MG63 (cell line): ENCODE data around the gene DGUOK. TPM values are rescaled to one million over a fixed set of nuclear protein-coding genes. Genes with fewer than 3 reads are reported as not detected.
"Not testable (repeated sequence)": the region's sequence is repeated elsewhere in the genome, so short reads cannot be mapped to it uniquely, and the experiment has no call there.

Experiments used
- DNase-seq: peaks from one replicate; pipeline ENCODE4 v3.0.0-alpha.2; 2020
- H3K27me3 ChIP-seq: fragments of 250-450 bp; sonication (Bioruptor Pico); 2 replicates; pipeline ENCODE4 v1.5.1; 2020; ENCODE audit warnings: mild to moderate bottlenecking, moderate library complexity
- H3K36me3 ChIP-seq: fragments of 250-450 bp; sonication (Bioruptor Pico); 2 replicates; pipeline ENCODE4 v1.5.1; 2020; ENCODE audit warnings: mild to moderate bottlenecking, moderate library complexity
- H3K4me3 ChIP-seq: fragments of 250-450 bp; sonication (Bioruptor Pico); 2 replicates; pipeline ENCODE4 v1.5.1; 2020; ENCODE audit warnings: mild to moderate bottlenecking, moderate library complexity
- H3K9me3 ChIP-seq: fragments of 250-450 bp; sonication (Bioruptor Pico); 2 replicates; pipeline ENCODE4 v1.5.1; 2020; ENCODE audit warnings: mild to moderate bottlenecking, moderate library complexity
- total RNA-seq: library from RNA; depleted of rRNA; stranded (reverse); fragments of >200 nt; shearing (Covaris generic); gene quantifications from 2 replicates; pipeline ENCODE4 v1.2.3, GENCODE V29; 2014; ENCODE audit warnings: low replicate concordance

Gene DGUOK
- total RNA-seq, 1 experiment from 2014 or later, result 51.8 TPM

GRCh38 chr2:73896362-73897239, 30.1 kb upstream of the DGUOK start:
- Histone ChIP-seq H3K9me3 (no peaks in the 10 kb centered on the region), H3K36me3 (no peaks in the 10 kb centered on the region), H3K27me3 (no peaks in the 10 kb centered on the region), H3K4me3 (no peak overlapping the region)
- no peak for DNase-seq

GRCh38 chr2:73897240-73897583, 29.5 kb upstream of the DGUOK start:
- H3K27me3 ChIP-seq, result no peaks in the 10 kb centered on the region
- no peaks in the 10 kb centered on the region for H3K9me3 ChIP-seq
- H3K4me3 ChIP-seq, result no peak overlapping the region
- no peaks in the 10 kb centered on the region for H3K36me3 ChIP-seq
- no peak for DNase-seq

GRCh38 chr2:73897934-73898333, 28.7 kb upstream of the DGUOK start:
- no peaks in the 10 kb centered on the region for H3K27me3 ChIP-seq
- DNase-seq, result no peak
- H3K4me3 ChIP-seq, result no peak overlapping the region
- no peaks in the 10 kb centered on the region for H3K36me3 ChIP-seq
- H3K9me3 ChIP-seq, result no peaks in the 10 kb centered on the region

DNA sequence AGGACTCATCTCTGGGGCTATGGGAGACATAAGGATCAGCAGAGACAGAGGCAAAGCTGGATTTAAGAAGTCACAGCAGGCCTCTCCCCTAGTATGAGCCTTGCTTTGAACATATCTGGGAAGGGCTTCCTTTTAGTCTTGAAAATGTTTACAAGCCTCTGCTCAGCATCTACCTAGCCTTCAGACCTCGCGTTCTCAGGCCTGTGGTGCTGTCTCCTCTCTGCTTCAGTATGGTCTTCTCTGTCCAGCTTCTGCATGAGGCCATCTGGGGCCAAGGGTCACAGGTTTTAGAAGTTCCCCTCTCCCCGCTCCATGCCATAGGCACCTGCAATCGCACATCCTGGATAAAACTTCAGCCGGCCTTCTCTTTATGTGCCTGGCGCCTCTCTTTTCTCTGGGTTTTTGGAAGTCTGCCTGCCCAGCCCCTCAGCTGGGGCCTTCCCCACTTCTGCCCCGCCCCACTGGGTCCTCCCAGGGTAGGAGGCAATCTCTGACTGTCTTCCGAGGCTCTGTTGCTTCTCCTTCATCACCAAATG, 26.8 kb upstream of the DGUOK start:
- Histone ChIP-seq H3K36me3 (no peaks in the 10 kb centered on the region), H3K4me3 (no peak overlapping the region), H3K27me3 (no peaks in the 10 kb centered on the region), H3K9me3 (no peaks in the 10 kb centered on the region)
- no peak for DNase-seq

DNA sequence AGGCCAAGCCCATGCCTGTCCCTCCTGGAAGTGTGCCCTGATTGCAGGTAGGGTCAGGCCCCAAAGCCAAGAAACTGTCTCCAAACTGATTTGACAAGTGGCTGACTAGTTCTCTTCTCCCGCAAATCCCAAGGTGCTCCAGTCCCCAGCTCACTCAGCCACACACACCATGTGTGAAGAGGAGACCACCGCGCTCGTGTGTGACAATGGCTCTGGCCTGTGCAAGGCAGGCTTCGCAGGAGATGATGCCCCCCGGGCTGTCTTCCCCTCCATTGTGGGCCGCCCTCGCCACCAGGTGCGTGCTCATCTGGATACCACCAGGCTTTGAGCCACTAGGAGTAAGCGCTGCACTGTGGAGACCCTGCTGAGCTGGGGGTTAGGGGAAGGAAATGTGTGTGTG, 25.5 kb upstream of the DGUOK start:
- no peak for DNase-seq

GRCh38 chr2:73902284-73902683, 24.4 kb upstream of the DGUOK start:
- Histone ChIP-seq H3K27me3 (no peaks in the 10 kb centered on the region), H3K9me3 (no peaks in the 10 kb centered on the region), H3K4me3 (no peak overlapping the region), H3K36me3 (no peaks in the 10 kb centered on the region)
- DNase-seq, result no peak

More for the DNA sequence above, 25.5 kb upstream of the DGUOK start:
- Histone ChIP-seq H3K9me3 (no peaks in the 10 kb centered on the region), H3K36me3 (no peaks in the 10 kb centered on the region), H3K4me3 (no peak overlapping the region), H3K27me3 (no peaks in the 10 kb centered on the region)

GRCh38 chr2:73903313-73903712, 23.4 kb upstream of the DGUOK start:
- Histone ChIP-seq H3K4me3 (no peak overlapping the region), H3K27me3 (no peaks in the 10 kb centered on the region), H3K9me3 (no peaks in the 10 kb centered on the region), H3K36me3 (no peaks in the 10 kb centered on the region)
- no peak for DNase-seq

DNA sequence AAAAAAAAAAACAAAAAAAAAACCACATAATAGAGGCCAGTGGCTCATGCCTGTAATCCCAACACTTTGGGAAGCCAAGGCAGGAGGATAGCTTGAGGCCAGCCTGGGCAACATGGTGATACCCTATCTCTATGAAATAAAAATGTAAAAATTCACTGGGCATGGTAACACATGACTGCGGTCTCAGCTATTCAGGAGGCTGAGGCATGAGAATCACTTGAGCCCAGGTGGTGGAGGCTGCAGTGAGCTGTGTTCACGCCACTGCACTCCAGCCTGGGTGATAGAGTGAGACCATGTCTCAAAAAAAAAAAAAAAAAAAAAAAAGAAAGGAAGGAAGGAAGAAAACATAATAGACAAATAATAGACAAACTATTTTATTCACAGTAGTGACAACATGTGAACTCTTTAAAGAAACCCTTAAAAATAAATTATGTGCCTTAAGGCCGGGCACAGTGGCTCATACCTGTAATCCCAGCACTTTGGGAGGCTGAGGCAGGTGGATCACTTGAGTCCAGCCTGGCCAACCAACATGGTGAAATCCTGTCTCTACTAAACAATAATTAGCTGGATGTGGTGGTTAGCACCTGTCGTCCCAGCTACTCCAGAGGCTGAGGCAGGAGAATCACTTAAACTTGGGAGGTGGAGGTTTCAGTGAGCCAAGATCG, 22.6 kb upstream of the DGUOK start:
- H3K27me3 ChIP-seq, H3K9me3 ChIP-seq, H3K36me3 ChIP-seq, DNase-seq, H3K4me3 ChIP-seq: not testable (repeated sequence)

DNA sequence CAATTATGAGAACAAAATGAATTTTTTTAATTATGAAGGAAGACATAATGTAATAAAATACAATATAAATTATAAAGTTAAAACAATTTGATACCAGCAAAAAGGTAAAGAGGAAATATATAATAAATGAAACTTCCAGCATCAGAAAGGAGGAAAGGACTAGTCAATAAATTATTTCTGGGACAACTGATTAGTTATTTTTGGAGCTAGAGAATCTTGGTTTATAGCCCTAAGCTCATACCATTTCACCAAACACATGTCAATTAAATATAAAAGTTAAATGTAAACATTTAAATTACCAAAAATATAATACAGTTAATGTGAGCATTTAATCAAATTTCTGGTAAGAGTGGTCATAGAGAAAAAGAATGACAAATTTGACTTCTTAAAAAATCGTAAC, 21.7 kb upstream of the DGUOK start:
- DNase-seq, result no peak
- Histone ChIP-seq H3K9me3 (no peaks in the 10 kb centered on the region), H3K27me3 (no peaks in the 10 kb centered on the region), H3K36me3 (no peaks in the 10 kb centered on the region), H3K4me3 (no peak overlapping the region)

DNA sequence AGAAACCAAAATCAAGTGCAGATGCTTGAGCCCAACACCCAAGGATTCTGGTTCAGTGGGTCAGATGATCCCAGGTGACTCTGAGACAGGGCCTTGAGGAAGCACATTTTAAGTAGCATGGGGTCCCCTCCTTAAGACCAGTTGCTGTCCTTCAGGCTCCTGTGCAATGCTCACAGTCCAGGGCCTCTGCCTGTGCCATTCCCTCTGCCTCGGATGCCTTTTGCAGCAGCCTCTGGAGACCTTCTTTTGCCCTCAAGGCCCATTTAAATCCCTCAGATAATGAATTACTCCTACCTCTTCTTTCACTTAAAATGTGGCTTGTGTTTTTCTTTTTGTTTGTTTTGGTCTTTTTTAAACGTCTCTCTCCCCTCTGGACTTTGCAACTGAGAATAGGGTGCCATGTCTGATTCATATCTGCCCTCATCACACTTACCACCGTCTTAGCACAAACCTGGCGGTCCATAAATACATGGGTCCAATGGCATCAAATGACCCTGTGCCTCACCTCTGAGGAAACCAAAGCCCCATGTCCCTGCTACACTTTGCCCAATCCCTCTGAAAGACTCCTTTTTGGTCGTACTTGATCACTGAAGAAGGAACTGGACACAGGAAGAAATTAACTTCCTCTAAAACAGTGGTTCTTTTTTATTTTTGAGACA, 19.7 kb upstream of the DGUOK start:
- no peaks in the 10 kb centered on the region for H3K36me3 ChIP-seq
- H3K27me3 ChIP-seq, result no peaks in the 10 kb centered on the region
- H3K9me3 ChIP-seq, result no peaks in the 10 kb centered on the region
- no peak overlapping the region for H3K4me3 ChIP-seq
- DNase-seq, result no peak

- DNase-seq, result peak; percentile 26
- no peaks in the 10 kb centered on the region for H3K9me3 ChIP-seq
- H3K4me3 ChIP-seq, result no peak overlapping the region
- H3K36me3 ChIP-seq, result no peaks in the 10 kb centered on the region
- H3K27me3 ChIP-seq, result no peaks in the 10 kb centered on the region
Observed at GRCh38 chr2:73907840-73908452, 18.7 kb upstream of the DGUOK start.

- no peaks in the 10 kb centered on the region for H3K36me3 ChIP-seq
- no peak overlapping the region for H3K4me3 ChIP-seq
- H3K27me3 ChIP-seq, result no peaks in the 10 kb centered on the region
- no peaks in the 10 kb centered on the region for H3K9me3 ChIP-seq
- DNase-seq, result no peak
Observed at GRCh38 chr2:73908689-73909652, 17.7 kb upstream of the DGUOK start.

DNA sequence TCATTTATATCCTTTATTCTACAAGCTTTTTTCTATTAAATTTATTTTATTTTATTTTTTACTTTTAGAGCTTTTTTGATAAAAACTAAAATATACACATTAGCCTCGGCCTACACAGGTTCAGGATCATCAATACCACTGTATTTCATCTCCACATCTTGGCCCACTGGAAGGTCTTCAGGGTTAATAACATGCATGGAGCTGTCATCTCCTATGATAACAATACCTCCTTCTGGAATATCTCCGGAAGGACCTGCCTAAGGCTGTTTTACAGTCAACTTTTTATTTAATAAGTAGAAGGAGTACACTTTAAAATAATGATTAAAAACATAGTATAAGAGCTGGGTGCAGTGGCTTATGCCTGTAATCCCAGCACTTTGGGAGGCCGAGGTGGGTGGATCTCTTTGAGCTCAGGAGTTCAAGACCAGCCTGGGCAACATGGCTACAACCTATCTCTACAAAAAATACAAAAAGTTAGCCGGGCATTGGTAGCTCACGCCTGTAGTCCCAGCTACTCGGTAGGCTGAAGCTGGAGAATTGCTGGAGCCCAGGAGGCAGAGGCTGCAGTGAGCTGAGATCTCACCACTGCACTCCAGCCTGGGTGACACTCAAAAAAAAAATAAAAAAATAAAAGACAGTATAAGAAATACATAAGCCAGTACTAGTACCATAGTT, 15.7 kb upstream of the DGUOK start:
- no peaks in the 10 kb centered on the region for H3K27me3 ChIP-seq
- no peaks in the 10 kb centered on the region for H3K9me3 ChIP-seq
- DNase-seq, result no peak
- no peaks in the 10 kb centered on the region for H3K36me3 ChIP-seq
- H3K4me3 ChIP-seq, result no peak overlapping the region

- no peaks in the 10 kb centered on the region for H3K9me3 ChIP-seq
- no peak overlapping the region for H3K4me3 ChIP-seq
- H3K27me3 ChIP-seq, result no peaks in the 10 kb centered on the region
- no peaks in the 10 kb centered on the region for H3K36me3 ChIP-seq
- no peak for DNase-seq
Observed at GRCh38 chr2:73911548-73912208, 15.0 kb upstream of the DGUOK start.

DNA sequence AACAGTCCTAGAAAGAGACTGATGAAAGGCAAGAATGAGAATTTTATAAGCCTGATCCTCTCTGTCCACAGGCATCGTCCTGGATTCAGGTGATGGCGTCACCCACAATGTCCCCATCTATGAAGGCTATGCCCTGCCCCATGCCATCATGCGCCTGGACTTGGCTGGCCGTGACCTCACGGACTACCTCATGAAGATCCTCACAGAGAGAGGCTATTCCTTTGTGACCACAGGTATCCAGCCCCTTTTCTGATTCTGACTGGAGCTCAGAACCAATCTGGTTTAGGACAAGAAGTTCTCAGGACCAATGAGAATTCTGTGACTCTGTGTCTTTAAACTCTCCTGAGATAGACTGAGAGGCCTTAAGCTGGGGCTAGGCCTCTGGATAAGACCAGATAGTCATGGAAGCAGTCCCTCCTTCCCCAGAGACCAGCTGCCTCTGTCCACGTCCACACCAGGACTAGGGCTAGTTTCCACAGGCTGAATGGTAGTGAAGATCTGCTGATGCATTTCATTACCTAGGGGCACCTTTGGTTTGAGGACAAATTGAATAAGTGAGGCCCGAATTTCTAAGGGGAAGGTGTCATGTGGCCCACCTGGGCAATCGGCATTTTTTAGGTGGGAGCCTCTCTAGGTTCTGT, 13.1 kb upstream of the DGUOK start:
- H3K4me3 ChIP-seq, result no peak overlapping the region
- no peaks in the 10 kb centered on the region; the same call in 1 of the 2 replicates for H3K9me3 ChIP-seq
- no peaks in the 10 kb centered on the region for H3K36me3 ChIP-seq
- DNase-seq, result no peak
- H3K27me3 ChIP-seq, result no peaks in the 10 kb centered on the region
